NAMALWA (cell line): ENCODE measurements around the gene NXPH4.

ENCODE experiments used
- DNase-seq: peaks from one replicate; pipeline ENCODE4 v3.0.0-alpha.2; 2015; ENCODE audit warnings: low spot score

Gene NXPH4

DNA sequence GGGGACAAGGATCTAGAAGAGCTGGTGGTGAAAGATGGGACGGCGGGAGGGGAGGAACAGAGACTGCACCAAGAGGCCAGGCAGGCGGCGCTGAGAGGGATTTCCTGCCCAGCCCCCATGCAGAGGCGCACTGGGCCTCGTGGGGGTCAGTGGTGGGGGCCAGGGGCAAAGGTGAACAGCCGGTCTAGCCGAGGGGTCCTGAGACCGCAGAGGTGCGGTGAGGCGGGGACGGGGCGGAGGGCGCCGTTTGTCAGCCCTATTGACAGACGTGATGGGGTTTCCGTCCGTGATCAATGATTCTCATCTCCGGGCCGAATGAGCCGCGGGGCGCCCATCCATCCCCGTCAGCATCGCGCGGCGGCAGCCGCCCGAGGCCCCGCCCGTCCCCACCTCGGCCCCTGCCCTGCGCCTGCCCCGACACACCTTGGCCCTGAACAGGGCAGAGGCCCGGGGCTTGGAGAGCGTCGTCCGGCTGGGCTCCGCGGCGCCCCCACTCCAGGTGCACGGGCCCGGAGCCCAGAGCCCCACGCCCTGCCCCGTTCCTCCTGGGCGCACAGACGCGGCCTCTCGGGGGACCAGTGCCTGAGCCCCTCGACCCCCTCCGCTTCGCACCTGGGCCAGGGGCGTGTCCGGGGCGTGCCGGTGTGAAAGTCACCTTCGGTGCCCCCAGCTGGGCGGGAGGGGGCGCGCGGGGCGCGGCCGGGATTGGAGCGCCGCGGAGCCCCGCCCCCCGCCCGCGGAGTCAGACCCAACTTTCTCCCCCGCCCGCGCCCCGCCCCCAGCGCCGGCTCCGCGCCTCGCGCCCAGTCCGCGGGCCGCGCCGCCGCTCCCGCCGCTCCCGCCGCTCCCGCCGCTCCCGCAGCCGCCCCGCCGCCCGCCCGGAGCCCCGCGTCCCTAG is at the start of gene NXPH4:
TSS of gene NXPH4 (plus strand) at position 781 of the 898 bp plus-strand sequence. CDS start 176 bp downstream, outside the sequence.
- peak; percentile 84 for DNase-seq

DNA sequence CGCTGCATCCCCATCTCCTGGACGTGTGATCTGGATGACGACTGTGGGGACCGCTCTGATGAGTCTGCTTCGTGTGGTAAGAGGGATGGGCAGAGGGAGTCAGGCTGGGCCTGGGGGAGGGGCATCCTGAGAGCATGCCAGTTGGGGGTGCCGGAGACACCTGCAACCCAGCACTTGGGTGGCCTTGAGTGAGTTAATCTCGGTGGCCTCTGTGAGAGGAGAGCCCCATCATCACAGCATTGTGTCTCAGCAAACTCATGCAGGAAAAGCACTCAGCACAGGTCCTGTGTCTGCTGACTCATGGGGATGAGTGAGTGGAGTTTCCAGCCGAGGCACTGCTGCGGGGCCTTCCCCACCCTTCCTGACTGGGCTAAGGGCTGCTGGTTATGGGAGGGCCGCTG is 49.6 kb upstream of the NXPH4 start:
- no peak for DNase-seq

DNA sequence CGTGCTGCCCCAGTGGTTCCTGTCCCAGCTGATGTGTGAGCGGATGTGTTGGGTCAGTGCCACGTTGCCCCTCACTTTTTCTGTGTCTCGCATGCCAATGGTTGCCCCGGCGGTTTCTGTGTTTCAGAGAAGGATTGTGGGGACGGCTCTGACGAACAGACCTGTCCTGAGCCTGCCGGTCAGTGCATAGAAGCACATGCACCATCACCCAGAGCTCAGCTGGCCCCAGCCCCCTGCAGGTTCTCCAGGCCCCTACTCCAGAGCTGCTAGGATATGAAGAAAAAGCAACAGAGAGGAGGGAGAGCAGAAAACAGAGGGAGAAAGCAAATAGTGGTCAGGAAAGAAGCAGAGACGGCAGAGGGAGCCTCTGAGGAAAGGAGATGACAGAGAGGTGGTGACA is 48.5 kb upstream of the NXPH4 start:
- DNase-seq = no peak

DNA sequence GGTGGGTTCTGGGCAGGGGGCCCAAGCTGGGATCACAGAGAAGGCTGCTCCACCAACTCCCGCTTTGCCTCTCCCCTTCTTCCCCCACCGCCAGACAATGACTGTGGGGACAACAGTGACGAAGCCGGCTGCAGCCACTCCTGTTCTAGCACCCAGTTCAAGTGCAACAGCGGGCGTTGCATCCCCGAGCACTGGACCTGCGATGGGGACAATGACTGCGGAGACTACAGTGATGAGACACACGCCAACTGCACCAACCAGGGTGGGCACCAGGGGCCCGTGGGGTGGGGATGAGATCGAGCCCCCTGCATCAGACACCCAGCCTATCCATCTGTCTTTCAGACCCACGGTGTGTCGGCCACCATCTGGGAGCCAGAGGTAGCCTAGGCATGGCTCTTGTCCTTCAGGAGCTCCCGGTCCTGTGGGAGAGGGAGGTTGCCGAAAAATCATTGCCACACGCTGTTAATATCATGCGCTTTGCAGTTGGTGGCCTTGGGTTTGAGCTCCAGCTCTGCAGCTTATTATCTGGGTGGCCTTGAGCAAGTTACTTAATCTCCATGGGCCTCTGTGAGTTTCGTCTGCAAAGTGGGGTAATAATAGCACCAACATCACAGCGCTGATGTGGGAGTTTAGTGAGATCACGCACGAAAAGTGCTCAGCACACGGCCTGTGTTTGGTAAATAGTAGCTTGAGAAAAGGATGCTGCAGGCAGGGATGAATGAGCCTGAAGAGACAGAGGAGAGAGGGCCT is 47.4 kb upstream of the NXPH4 start:
- DNase-seq = no peak

DNA sequence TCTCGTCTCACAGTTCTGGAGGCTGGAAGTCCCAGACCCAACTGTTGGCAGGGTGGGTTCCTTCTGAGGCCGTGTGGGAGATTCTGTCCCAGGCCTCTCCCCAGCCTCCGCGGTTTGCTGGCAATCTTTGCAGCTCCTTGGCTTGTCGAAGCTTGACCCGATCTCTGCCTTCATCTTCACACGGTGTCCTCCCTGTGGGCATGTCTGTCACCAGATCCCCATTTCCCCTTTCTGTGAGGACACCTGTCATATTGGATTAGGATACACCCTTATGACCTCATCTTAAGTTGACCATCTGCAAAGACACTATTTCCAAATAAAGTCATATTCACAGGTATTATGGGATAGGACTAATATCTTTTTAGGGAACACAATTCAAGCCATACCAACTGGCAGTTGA is 46.6 kb upstream of the NXPH4 start:
- no peak for DNase-seq

DNA sequence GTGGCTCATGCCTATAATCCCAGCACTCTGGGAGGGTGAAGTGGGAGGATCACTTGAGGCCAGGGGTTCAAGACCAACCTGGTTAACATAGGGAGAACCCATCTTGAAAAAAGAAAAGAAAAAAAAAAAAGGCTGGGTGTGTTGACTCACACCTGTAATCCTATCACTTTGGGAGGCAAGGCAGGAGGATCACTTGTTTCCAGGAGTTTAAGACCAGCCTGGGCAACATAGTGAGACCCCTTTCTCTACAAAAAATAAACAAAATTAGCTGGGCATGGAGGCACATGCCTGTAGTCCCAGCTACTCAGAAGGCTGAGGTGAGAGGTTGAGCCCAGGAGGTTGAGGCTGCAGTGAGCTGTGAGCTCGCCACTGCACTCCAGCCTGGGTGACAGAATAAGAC is 46.2 kb upstream of the NXPH4 start:
- DNase-seq = no peak

DNA sequence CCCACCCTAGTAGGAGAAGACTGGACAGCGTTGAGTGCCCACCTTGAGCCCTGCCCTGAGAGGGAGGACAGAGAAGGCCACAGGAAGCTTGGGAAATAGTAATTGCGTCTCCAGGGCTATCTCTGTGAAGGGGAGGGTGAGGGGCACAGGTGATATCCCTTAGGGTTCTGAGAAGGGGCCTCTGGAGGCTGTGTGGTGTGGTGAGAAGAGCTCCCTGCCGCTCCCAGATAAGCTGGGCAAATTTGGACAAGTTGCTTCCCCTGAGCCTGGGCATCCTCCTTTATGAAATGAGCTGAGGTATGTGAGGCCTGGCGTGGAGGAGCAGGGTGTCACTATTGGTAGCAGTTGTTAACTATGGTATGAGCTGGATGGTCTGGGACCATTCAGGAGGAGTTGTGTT is 45.7 kb upstream of the NXPH4 start:
- no peak for DNase-seq

DNA sequence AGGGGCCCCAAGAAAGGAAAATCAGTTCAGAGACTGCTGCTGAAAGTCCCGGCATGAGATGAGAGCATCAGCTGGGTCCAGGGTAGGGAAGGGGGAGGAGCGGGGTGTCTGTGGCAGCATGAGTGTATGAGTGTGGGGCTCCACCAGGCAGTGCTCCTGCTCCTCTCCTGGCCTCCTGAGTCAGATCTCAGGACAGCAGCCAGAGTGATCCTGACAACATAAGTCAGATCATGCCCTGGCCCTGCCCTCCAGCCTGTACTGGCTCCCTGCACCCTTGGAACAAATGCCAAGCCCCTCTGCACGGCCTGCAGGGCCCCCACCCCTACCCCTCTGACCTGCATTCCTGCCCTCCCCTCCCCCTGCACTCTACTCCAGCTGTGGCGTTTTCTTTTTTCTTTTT is 44.9 kb upstream of the NXPH4 start:
- DNase-seq = no peak

DNA sequence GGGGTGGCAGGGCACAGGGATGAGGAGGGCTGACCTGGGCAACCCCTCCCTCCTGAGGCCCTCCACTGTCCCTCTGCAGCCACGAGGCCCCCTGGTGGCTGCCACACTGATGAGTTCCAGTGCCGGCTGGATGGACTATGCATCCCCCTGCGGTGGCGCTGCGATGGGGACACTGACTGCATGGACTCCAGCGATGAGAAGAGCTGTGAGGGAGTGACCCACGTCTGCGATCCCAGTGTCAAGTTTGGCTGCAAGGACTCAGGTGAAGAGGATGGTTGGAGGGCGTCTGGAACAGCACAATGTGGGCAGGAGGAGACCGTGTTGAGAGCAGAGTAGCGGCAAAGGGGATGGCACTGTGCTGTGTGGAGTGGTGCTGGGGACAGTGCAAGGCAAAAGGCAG is 43.5 kb upstream of the NXPH4 start:
- DNase-seq = peak; percentile 41

DNA sequence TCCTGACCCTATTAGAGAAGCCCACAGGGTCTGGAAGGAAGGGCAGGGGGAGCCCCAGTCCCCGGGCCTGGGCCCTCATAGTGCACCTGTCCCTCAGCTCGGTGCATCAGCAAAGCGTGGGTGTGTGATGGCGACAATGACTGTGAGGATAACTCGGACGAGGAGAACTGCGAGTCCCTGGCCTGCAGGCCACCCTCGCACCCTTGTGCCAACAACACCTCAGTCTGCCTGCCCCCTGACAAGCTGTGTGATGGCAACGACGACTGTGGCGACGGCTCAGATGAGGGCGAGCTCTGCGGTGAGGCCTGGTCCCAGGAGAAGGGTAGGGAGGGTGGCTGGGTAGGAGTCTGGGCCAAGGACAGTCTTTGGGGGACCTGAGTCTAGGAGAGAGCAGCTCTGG is 42.9 kb upstream of the NXPH4 start:
- DNase-seq = no peak

DNA sequence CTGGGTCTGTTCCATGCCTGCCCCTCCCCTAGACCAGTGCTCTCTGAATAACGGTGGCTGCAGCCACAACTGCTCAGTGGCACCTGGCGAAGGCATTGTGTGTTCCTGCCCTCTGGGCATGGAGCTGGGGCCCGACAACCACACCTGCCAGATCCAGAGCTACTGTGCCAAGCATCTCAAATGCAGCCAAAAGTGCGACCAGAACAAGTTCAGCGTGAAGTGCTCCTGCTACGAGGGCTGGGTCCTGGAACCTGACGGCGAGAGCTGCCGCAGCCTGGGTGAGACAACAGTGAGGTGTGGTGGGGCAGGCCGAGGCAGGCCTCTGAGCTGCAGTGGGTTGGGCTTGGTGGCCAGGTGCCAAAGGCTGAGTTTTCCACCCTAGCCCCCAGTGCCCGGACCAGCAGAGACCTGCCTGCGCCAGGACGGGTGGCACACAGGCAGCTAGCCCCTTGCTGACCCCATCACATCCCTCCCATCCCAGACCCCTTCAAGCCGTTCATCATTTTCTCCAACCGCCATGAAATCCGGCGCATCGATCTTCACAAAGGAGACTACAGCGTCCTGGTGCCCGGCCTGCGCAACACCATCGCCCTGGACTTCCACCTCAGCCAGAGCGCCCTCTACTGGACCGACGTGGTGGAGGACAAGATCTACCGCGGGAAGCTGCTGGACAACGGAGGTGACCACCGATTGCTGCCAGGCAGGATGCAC is 41.0 kb upstream of the NXPH4 start:
- DNase-seq = no peak

DNA sequence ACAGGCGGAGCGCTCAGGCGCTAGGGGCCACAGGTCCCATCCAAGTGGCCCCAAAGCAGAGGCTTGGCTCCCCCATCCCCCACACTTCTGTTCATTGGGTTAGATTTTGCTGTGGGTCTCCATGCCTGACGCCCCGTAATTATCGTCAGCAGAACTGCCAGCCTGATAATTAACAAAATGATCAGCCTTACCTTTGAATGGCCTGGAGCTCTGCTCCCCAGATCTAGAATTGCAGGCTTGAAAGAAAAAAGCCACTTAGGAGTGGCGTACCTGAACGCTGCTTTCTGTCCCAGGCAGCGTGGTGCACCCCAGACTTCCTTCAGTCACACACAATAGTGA is 40.5 kb upstream of the NXPH4 start:
- no peak for DNase-seq

DNA sequence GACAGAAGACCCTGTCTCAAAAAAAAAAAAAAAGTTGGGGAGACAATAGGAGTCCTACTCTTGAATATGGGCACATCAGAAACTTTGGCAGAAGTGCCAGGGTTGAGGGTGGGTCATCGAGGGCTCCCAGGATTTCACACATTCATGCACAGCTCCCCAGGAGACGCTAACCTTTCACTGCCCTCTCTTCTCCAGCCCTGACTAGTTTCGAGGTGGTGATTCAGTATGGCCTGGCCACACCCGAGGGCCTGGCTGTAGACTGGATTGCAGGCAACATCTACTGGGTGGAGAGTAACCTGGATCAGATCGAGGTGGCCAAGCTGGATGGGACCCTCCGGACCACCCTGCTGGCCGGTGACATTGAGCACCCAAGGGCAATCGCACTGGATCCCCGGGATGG is 39.7 kb upstream of the NXPH4 start:
- DNase-seq = no peak

DNA sequence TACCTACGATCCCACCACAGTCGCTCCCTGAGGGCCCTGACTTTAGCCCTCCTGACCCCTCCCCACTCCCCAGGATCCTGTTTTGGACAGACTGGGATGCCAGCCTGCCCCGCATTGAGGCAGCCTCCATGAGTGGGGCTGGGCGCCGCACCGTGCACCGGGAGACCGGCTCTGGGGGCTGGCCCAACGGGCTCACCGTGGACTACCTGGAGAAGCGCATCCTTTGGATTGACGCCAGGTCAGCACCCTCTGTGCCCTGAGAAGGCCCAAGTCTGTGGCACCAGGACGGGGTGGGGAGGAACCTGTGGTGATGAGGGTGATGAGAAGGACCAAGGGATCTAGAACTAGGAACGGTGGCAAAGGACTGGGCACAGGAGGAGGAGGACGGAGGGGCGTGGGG is 39.2 kb upstream of the NXPH4 start:
- DNase-seq = no peak

DNA sequence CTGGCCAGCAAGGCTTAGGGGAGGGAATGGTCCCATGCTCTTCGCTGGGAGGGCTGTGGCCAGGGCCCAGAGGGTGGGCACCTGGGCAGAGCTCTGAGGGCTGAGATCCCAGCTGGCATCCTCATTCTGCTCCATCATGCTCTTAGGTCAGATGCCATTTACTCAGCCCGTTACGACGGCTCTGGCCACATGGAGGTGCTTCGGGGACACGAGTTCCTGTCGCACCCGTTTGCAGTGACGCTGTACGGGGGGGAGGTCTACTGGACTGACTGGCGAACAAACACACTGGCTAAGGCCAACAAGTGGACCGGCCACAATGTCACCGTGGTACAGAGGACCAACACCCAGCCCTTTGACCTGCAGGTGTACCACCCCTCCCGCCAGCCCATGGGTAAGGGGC is 38.4 kb upstream of the NXPH4 start:
- DNase-seq = no peak

DNA sequence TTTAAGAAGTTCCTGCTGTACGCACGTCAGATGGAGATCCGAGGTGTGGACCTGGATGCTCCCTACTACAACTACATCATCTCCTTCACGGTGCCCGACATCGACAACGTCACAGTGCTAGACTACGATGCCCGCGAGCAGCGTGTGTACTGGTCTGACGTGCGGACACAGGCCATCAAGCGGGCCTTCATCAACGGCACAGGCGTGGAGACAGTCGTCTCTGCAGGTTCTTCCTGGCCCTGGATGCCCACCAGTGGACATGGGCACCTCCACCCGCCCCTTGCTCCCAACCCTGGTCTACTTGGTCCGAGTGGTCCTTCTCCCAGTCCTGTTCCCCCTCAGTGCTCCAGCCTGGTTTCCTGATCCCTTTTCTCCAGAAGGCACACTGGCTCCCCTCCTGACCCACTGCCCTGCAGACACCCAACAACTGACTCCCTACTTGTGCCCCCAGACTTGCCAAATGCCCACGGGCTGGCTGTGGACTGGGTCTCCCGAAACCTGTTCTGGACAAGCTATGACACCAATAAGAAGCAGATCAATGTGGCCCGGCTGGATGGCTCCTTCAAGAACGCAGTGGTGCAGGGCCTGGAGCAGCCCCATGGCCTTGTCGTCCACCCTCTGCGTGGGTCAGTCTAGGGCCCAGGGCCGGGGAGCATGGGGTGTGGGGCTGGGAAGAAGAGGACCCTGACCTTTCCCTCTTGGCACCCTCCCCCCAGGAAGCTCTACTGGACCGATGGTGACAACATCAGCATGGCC is 37.1 kb upstream of the NXPH4 start:
- no peak for DNase-seq

DNA sequence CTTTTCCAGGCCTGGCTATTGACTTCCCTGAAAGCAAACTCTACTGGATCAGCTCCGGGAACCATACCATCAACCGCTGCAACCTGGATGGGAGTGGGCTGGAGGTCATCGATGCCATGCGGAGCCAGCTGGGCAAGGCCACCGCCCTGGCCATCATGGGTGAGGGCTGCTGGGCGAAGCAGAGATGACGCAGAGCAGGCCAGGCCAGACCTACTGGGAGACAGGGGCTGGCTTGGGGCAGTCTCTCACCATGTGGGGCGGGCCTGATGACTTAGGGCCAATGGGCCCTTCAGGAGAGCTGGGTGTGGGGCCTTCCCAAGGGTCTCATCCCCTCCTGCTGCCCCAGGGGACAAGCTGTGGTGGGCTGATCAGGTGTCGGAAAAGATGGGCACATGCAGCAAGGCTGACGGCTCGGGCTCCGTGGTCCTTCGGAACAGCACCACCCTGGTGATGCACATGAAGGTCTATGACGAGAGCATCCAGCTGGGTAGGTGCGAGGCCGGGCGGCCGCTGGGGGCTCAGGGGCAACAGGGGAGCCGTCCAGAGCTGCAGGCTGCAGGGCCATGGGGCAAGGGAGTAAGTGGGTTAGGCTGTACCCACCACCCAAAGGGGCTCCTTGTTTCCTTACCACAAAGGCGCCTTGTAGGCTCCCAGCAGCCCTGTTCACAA is 36.1 kb upstream of the NXPH4 start:
- DNase-seq = no peak

DNA sequence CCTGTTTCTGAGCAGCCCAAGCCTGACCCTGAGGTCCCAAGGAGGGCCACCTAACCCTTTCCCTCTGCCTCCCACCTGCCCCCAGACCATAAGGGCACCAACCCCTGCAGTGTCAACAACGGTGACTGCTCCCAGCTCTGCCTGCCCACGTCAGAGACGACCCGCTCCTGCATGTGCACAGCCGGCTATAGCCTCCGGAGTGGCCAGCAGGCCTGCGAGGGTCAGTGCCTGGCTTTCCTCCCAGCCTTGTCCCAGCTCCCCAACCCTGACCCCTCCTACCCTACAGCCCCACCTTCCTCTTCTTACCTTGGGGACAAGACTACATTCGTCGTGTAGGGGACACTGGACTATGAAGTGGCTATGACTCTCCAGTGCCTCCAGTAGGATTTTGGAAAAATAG is 35.5 kb upstream of the NXPH4 start:
- no peak for DNase-seq

DNA sequence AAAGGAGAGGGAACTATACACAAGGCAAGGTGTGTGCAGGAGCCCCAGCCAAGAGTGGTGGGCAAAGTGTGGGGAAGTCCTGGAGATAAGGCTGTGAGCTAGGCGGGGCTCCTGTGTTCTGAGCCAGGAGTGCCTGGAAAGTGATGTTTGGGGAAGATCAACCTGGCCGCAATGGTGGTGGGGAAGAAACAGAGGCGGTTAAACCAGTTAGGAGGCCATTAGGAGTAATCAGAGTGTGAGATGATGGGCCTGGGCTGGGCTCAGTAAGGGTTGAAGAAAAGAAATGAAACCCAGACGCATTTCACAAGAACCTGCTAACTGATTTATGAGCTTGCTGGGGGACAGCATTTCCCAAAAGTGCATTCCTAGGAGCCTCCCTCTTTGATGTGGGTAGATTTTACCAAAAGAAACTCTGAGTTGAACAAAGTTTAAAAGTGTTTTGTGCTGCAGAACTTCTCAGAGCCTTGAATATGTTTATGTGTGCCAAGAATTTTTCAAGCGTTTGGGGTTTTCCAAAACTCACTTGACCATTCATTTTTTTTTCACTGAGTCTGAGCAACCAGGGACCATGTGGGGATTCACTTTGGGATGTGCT is 34.9 kb upstream of the NXPH4 start:
- DNase-seq = no peak

DNA sequence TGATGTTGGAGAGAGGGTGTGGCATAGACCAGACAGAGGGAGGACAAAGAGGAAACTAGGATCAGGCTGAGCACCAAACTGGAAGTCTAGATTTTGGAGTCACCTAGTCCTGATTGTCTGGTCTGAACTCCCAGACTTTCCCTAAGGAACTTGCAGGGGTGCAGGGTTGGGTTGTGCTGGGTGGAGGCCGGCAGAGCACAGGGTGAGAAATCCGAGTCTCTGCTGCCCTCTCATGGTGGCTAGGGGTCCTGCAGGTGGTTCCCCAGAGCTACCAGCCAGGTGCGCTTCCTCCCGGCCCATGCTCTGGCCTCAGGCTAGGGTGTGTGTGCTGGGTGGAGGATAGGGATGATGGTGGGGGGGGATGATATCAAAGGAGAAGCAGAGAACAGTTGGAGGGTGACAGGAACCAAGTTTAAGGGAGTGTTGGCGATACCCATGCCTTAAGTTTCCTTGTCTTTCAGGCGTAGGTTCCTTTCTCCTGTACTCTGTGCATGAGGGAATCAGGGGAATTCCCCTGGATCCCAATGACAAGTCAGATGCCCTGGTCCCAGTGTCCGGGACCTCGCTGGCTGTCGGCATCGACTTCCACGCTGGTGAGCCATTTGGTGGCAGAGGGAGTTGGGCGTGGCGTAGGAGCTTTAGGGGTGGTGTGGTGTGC is 33.5 kb upstream of the NXPH4 start:
- DNase-seq = peak; percentile 79
